H9 (cell line): ENCODE measurements around the gene TMED10. TPM values are rescaled to one million over a fixed set of nuclear protein-coding genes. Genes with fewer than 3 reads are reported as not detected.

ENCODE experiments used
- DNase-seq: peaks from one replicate; pipeline ENCODE4 v3.0.0-alpha.2; 2017
- H2AFZ ChIP-seq: one replicate; pipeline ENCODE4 v1.6.1; 2013; ENCODE audit warnings: mild to moderate bottlenecking, low read length, control low read depth, moderate library complexity
- H2AK5ac ChIP-seq: 2 replicates; pipeline ENCODE4 v1.6.1; 2013; ENCODE audit warnings: low read length, control low read depth, mixed read lengths; ENCODE audit not compliant: insufficient read length
- H2BK120ac ChIP-seq: one replicate; pipeline ENCODE4 v1.6.1; 2013; ENCODE audit warnings: low read depth, mild to moderate bottlenecking, low read length, control low read depth, inconsistent platforms; ENCODE audit not compliant: poor library complexity, severe bottlenecking
- H2BK12ac ChIP-seq: 2 replicates; pipeline ENCODE4 v1.6.1; 2013; ENCODE audit warnings: low read length, control low read depth, mixed read lengths, low read depth; ENCODE audit not compliant: insufficient read length
- H2BK15ac ChIP-seq: 2 replicates; pipeline ENCODE4 v1.6.1; 2013; ENCODE audit warnings: low read depth, low read length, control low read depth
- H2BK20ac ChIP-seq: one replicate; pipeline ENCODE4 v1.6.1; 2013; ENCODE audit warnings: low read depth, mild to moderate bottlenecking, low read length, control low read depth, inconsistent platforms; ENCODE audit not compliant: poor library complexity, severe bottlenecking
- H2BK5ac ChIP-seq: 2 replicates; pipeline ENCODE4 v1.6.1; 2013; ENCODE audit warnings: low read length, control low read depth, mixed read lengths; ENCODE audit not compliant: insufficient read length
- H3K14ac ChIP-seq: 2 replicates; pipeline ENCODE4 v1.6.1; 2013; ENCODE audit warnings: low read length, control low read depth; ENCODE audit not compliant: insufficient read depth
- H3K18ac ChIP-seq: 2 replicates; pipeline ENCODE4 v1.6.1; 2013; ENCODE audit warnings: low read depth, mild to moderate bottlenecking, mixed read lengths, low read length, control low read depth; ENCODE audit not compliant: insufficient read length
- H3K23ac ChIP-seq: 2 replicates; pipeline ENCODE4 v1.6.1; 2013; ENCODE audit warnings: low read length, control low read depth, mixed read lengths, low read depth; ENCODE audit not compliant: insufficient read length
- H3K23me2 ChIP-seq: 2 replicates; pipeline ENCODE4 v1.6.1; 2013; ENCODE audit warnings: low read depth, mild to moderate bottlenecking, mixed read lengths, low read length, control low read depth; ENCODE audit not compliant: insufficient read length, poor library complexity, severe bottlenecking
- H3K27ac ChIP-seq: 2 replicates; pipeline ENCODE4 v1.5.1; 2013; ENCODE audit warnings: low read length, control low read depth, mixed read lengths, low read depth; ENCODE audit not compliant: insufficient read length
- H3K27me3 ChIP-seq: 2 replicates; pipeline ENCODE4 v1.6.1; 2013; ENCODE audit warnings: low read length, control low read depth, inconsistent platforms; ENCODE audit not compliant: insufficient read depth
- H3K4ac ChIP-seq: 2 replicates; pipeline ENCODE4 v1.6.1; 2013; ENCODE audit warnings: low read depth, mild to moderate bottlenecking, control low read depth, inconsistent platforms, low read length, moderate library complexity
- H3K4me1 ChIP-seq: 2 replicates; pipeline ENCODE4 v1.6.1; 2013; ENCODE audit warnings: low read length, control low read depth, inconsistent platforms; ENCODE audit not compliant: insufficient read depth
- H3K4me2 ChIP-seq: 2 replicates; pipeline ENCODE4 v1.6.1; 2013; ENCODE audit warnings: low read length, control low read depth, mixed read lengths; ENCODE audit not compliant: insufficient read length, insufficient read depth
- H3K56ac ChIP-seq: 2 replicates; pipeline ENCODE4 v1.6.1; 2013; ENCODE audit warnings: low read depth, mild to moderate bottlenecking, mixed read lengths, low read length, control low read depth; ENCODE audit not compliant: insufficient read length
- H3K79me1 ChIP-seq: 2 replicates; pipeline ENCODE4 v1.6.1; 2013; ENCODE audit warnings: low read depth, mild to moderate bottlenecking, moderate library complexity, low read length, control low read depth, inconsistent platforms; ENCODE audit not compliant: insufficient read depth, poor library complexity, severe bottlenecking
- H3K79me2 ChIP-seq: 2 replicates; pipeline ENCODE4 v1.6.1; 2013; ENCODE audit warnings: low read length, control low read depth, inconsistent platforms; ENCODE audit not compliant: insufficient read depth
- H3K9ac ChIP-seq: 2 replicates; pipeline ENCODE4 v1.6.1; 2013; ENCODE audit warnings: low read length, control low read depth, mixed read lengths; ENCODE audit not compliant: insufficient read length; ENCODE audit errors: extremely low read depth
- H3K9me3 ChIP-seq: one replicate; pipeline ENCODE4 v1.6.1; 2013; ENCODE audit warnings: low read depth, low read length, inconsistent platforms; ENCODE audit not compliant: control insufficient read depth
- H3T11ph ChIP-seq: one replicate; pipeline ENCODE4 v1.6.1; 2013; ENCODE audit warnings: mild to moderate bottlenecking, low read length, control low read depth, inconsistent platforms
- H4K20me1 ChIP-seq: one replicate; pipeline ENCODE4 v1.6.1; 2013; ENCODE audit not compliant: control insufficient read depth, insufficient read length, insufficient read depth
- H4K5ac ChIP-seq: 2 replicates; pipeline ENCODE4 v1.6.1; 2013; ENCODE audit warnings: low read depth, mild to moderate bottlenecking, mixed read lengths, low read length, control low read depth; ENCODE audit not compliant: insufficient read length
- H4K8ac ChIP-seq: replicated peaks from 2 replicates; pipeline ENCODE4 v1.6.1; 2013; ENCODE audit warnings: low read length, control low read depth, mixed read lengths, low read depth; ENCODE audit not compliant: insufficient read length
- H4K91ac ChIP-seq: 2 replicates; pipeline ENCODE4 v1.6.1; 2013; ENCODE audit warnings: low read depth, mild to moderate bottlenecking, moderate library complexity, mixed read lengths, low read length, control low read depth; ENCODE audit not compliant: insufficient read length
- H3K27ac Mint-ChIP-seq, 3 experiments: 2 replicates in 2 of 3; 3 replicates in 1 of 3; pipeline ENCODE4 v1.8.0; 2020 to 2021; ENCODE audit warnings: mixed read lengths in 3 of 3, mild to moderate bottlenecking in 1 of 3, moderate library complexity in 1 of 3
- H3K27me3 Mint-ChIP-seq: 2 replicates; pipeline ENCODE4 v1.8.0; 2021; ENCODE audit warnings: low read depth, mild to moderate bottlenecking, moderate library complexity, mixed read lengths
- H3K36me3 Mint-ChIP-seq, 3 experiments: 2 replicates in 2 of 3; 3 replicates in 1 of 3; pipeline ENCODE4 v1.8.0; 2020 to 2021; ENCODE audit warnings: low read depth in 3 of 3, mixed read lengths in 3 of 3; ENCODE audit not compliant: insufficient read depth in 1 of 3
- H3K4me1 Mint-ChIP-seq, 2 experiments: 2 replicates each; pipeline ENCODE4 v1.8.0; 2020; ENCODE audit warnings: mixed read lengths in 2 of 2
- H3K4me3 Mint-ChIP-seq, 2 experiments: 2 replicates in 1 of 2; 3 replicates in 1 of 2; pipeline ENCODE4 v1.8.0; 2020 to 2021; ENCODE audit warnings: mild to moderate bottlenecking in 2 of 2, mixed read lengths in 2 of 2, moderate library complexity in 1 of 2
- H3K9me3 Mint-ChIP-seq, 2 experiments: 2 replicates in 1 of 2; 3 replicates in 1 of 2; pipeline ENCODE4 v1.8.0; 2020; ENCODE audit warnings: mild to moderate bottlenecking in 2 of 2, mixed read lengths in 2 of 2, moderate library complexity in 1 of 2
- CTCF ChIP-seq: fragments of 200-600 bp; sonication (generic); conservative IDR thresholded peaks from 3 replicates; pipeline ENCODE4 v1.8.0; 2021; ENCODE audit warnings: antibody characterized with exemption, mild to moderate bottlenecking
- WGBS: extraction: QIAGEN DNeasy Blood & Tissue Kit; methylation state at CpG from one replicate; pipeline ENCODE4 v1.1.7; 2013; ENCODE audit warnings: missing lambda C conversion rate, low lambda C conversion rate, mixed read lengths; ENCODE audit not compliant: insufficient read length; ENCODE audit errors: extremely low coverage; 5-methylcytosine and 5-hydroxymethylcytosine counted together
- total RNA-seq: library from RNA; stranded (reverse); gene quantifications from 2 replicates; pipeline ENCODE4 v1.2.1, GENCODE V29; 2021

Gene TMED10
- total RNA-seq, 1 experiment from 2014 or later = 176 TPM

GRCh38 chr14:75121552-75121951 lies 54.9 kb downstream of the TMED10 start:
- Histone ChIP-seq H3K56ac (no peak overlapping the region), H2AFZ (no peak overlapping the region), H3T11ph (no peak overlapping the region), H2BK120ac (no peak overlapping the region), H3K14ac (no peak overlapping the region), H2BK5ac (no peak overlapping the region), H3K79me1 (no peaks in the 10 kb centered on the region), H2BK20ac (no peak overlapping the region), H3K23ac (no peak overlapping the region), H3K27ac (no peak overlapping the region), H2BK15ac (no peak overlapping the region), H4K5ac (no peak overlapping the region), H3K4me1 (no peaks in the 10 kb centered on the region), H4K91ac (no peak overlapping the region), H2BK12ac (no peak overlapping the region), H3K9me3 (no peaks in the 10 kb centered on the region), H3K79me2 (no peaks in the 10 kb centered on the region), H3K4me2 (no peak overlapping the region), H3K9ac (no peak overlapping the region), H4K8ac (no peak overlapping the region), H3K23me2 (no peaks in the 10 kb centered on the region), H3K18ac (no peak overlapping the region), H4K20me1 (no peaks in the 10 kb centered on the region), H2AK5ac (no peak overlapping the region), H3K27me3 (no peaks in the 10 kb centered on the region), H3K4ac (no peak overlapping the region)
- H3K9me3 Mint-ChIP-seq = no peaks in the 10 kb centered on the region
- H3K36me3 Mint-ChIP-seq = peaks cover 2 to 38% (median 34%) of the 10 kb centered on the region in 3 experiments; a peak in 6 of 7 replicates
- WGBS = no CpG with 5 or more reads among the region's 7 CpGs
- peaks cover 8 to 14% of the 10 kb centered on the region in 2 experiments for H3K4me1 Mint-ChIP-seq
- no peak overlapping the region for H3K27ac Mint-ChIP-seq
- DNase-seq = no peak
- no peaks in the 10 kb centered on the region for H3K27me3 Mint-ChIP-seq
- no peak overlapping the region for H3K4me3 Mint-ChIP-seq
- TF ChIP-seq CTCF = no peak
